Non-pigmented ciliary epithelial cell (primary cell): ENCODE measurements around the gene MUC5B.

Experiments used
- DNase-seq: peaks from one replicate; pipeline ENCODE4 v3.0.0-alpha.2; 2010; ENCODE audit warnings: low read depth

Gene MUC5B

DNA sequence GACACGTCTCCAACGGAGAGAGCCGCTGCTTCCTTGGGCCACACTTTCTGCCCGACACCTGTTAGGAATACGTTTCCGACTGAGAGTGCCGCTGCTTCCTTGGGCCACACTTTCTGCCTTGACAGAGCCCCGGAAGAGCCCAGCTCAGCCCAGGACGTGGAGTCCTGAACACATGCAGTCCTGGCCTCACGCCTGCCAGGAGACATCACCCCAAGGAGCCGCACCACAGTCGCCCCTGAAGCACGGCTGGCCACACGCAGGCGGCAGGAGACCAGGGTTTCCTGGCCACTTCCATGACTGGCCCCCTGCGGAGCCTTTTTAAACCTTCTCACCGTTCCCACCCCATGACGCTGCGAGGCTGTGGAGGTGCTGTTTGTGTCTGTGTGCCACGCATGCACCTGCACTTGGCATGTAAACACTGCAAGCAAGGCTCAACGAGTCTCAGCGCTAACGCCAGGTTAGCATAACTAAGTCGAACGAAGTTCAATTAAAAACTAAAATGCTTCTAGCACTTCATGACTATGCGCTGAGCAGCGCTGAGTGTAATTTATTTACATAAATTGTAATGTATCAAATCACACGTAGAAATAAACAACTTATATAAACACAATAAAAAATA, 77.8 kb downstream of the MUC5B start:
- no peak for DNase-seq

DNA sequence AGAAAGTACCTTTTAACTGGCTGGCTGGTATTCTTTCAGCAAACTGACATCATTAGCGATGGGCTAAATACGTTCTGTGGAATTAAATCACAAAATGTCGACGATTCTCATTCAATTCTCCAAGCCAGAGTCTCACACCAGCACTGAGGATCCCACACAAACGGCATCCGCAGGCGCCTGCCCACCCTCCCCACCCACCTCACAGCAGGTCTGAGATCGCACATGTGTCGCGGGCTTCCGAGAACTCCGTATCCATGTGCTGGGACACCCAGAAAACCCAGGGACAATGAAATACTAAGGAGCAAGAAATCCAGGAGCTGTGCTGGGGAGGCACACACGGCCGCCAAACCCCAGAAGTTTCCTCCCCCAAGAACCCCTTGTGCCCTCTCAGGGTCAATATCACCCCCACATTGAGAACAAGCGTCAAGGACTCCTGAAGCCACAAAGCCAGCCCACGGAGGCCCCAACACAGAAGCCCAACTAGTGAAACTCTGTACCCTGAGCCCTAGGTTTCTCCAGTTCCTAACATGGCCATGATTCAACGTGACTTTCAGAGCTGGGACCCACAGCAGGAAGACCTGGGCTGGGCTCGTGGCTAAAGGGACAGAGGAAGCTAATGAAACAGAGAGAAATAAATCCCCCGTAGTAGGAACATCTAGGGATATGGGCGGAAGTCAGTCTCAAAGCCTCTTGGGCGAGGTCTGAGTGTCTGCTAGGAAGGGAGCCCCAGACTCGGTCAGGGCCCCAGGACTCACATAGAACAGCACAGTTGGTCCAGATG, 78.5 kb downstream of the MUC5B start:
- DNase-seq = no peak

DNA sequence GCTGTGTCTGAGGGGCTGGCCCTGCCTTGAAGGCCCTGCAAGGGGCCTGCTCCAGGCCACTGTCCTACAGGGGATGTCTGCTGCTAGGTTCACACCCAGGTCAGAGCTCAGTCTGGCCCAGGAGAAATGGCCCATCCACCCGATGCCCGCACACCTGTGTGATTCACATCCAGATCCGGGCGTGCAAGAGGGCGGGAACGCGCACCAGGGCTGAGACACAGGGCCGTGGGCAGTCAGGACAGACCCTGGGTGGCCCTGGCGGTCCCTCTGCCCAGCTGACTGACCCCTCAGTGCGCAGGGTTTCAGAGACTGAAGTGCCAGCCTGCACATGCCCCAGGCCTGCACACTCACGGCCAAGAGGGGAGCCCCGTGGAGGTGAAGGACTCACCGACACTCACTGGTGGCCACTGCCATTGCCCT, 79.2 kb downstream of the MUC5B start:
- DNase-seq = no peak

DNA sequence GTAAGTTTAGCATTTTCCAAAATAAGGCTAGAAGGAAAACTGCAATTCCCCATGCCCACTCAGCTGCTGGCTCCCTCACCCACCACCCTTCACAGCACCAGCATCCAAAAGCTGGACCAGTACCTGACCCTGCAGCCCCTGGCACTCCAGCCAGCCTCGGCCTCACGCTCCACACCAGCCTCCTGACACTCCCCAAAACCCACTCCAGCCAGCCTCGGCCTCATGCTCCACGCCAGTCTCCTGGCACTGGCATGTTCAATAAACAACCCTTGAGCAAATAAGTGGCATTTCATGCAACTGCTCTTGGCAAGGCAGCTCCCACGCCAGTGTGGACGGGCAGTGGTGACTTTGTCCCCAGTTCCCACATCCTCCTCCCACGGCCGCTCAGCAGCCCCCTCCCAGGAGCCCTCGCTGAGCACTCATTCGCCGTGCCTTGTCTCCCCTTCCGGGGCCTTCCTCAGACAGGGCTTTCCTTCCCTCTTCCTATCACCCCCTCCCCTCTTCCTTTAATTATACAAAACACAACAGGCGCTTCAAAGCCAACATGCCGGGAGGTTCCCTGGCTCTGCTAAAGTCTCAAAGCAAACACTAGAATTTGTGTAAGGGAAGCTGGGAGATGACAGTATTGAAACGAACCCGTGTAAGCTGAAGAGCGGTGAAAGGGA, 79.7 kb downstream of the MUC5B start:
- DNase-seq = no peak

DNA sequence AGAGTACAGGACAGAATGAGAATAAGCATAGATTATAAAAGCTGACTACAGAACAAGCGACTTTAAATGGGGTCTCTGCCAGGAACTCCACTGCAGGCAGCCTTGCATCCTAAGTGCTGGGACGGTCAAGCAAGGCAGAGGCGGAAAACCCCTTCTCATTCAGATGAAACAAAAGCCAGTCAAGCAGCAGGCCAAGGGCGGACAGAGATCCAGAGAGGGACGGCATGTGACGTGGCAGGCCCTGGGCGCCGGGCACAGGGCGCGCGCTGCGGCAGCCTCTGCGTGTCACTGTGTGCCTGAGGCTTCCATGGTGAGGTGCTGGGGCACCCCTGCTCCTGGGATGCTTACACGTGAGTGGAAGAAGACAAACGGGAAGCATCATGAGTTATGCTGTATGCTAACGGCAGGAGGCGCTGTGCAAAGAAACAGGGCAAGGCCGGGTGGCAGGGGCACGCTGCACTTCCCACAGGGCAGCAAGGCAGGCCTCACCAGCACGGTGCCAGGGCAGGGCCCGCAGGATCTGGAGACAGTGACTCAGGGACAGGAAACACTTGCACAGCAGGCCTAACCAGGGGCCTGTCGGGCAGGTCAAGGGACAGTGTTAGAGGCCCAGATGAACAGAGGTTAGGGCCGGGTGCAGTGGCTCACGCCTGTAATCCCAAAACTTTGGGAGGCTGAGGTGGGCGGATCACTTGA, 80.4 kb downstream of the MUC5B start:
- no peak for DNase-seq

DNA sequence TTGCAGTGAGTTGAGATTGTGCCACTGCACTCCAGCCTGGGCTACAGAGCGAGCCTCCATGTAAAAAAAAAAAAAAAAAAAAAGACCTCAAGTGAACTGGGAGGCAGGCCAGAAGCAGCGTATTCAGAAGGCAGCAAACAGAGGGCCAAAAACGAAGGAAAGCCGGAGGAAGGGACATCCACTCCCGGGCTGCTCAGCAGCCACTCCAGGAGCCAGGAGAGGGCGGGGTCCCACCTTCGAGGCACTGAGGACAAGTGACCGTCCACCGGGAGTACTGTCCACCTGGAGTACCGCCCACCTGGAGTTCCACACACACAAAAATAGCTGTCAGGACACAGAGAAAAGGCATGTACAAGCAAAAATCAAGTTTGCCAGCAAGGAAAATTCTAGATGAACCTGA, 81.1 kb downstream of the MUC5B start:
- DNase-seq = no peak

DNA sequence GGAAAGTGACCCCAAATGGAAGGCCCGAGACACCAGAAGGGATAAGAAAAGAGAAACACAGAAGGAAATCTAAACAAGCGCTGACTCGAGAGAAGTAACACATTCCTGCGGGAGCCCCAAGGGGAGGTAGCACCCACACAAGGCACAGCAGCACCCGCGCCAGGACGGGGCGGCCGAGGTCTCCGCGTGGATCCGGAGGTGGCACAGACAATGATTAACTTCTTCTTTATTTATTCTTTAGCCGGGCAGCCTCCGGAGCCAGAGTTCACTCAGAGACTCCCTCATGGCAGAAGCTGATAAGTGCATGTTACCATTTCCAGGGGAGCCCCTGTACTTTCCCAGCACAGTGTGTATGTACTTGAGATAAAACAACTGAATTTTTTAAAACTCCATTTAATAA, 81.5 kb downstream of the MUC5B start:
- DNase-seq = no peak

DNA sequence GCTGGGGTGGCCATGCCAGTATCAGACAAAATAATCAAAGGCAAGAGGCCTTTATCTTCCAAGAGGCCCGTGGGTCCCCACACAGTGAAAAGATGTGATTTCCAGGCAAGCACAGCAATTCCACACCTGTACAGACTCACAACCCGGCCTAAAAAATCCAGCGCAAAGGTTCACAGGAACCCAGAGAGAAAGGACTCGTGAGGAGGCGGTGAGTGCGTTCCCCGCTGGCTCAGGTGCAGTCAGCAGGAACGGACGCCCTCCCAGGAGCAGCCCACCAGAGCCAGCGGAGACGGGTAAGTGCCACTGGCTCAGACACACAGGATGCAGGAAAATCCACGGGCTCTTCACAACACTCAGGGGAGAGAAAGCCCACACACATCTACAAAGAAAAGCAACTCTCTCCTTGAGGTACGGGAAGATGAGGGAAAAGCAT, 82.2 kb downstream of the MUC5B start:
- no peak for DNase-seq

DNA sequence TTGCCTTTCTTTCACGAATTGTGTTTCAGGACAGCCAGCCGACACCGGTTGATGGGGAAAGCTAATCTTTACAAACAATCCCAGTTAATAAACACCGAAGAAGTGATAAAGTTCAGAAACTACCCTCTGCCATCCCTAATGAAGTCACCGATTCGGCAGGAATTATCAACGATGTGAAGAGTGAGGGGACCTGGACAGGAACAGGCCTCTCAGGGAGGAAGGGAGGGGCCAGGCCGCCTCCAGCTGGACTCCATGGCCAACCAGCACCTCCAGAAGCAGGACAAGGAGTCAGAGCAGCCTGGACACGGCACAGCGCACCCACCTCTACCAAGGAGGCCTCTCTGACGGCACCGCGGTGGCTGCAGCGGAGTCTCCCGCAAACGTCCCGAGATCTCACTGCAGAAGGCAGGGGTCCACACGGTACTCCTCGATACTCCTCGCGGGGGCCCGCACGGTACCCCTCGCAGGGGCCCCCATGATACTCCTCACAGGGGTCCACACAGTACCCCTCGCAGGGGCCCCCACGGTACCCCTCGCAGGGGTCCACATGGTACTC, 82.7 kb downstream of the MUC5B start:
- no peak for DNase-seq

DNA sequence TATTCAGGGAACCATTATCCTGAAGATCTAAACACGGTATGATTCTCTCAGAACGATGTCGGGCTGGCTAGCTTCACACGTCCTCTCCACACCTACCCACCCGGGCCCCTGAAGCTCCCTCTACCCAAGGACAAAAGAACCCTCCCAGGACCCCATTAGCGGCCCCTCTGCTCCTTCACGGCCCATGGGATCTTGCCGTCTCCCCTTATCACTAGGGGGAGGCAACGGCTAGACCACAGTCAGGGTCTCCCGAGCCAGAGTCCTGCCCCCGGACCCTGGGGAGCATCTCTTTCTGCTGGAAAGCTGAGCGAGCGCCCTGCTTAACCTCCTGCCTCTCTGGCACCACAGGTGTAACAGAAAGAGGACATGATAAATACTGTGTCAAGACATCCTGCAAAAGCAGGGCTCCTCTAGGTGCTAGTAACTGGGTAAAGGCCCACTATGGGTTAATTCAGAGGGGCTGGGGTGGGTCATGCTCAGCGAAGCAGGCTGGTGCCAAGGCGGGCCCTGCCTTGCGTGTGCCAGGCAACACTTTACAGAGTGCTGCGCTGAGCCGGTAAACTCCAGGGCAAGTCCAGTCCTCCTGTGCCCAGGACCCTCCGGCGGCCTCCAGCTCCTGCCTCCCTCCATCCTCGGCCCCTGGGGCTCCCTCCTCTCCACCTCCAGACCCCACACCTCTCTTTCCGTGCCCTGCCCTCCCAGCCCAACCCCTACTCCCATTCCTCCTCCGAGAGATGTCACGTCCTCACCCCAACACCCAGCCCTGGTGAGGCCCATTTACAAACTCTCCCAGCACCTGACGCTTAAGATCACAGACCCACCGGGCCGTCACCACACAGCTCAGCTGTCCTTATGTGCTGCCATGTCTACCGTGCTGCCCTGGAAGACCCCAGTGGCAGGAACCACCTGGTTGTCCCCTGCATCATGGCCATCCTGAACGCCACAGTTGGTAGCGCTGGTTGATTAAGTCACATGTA, 83.6 kb downstream of the MUC5B start:
- DNase-seq = no peak

DNA sequence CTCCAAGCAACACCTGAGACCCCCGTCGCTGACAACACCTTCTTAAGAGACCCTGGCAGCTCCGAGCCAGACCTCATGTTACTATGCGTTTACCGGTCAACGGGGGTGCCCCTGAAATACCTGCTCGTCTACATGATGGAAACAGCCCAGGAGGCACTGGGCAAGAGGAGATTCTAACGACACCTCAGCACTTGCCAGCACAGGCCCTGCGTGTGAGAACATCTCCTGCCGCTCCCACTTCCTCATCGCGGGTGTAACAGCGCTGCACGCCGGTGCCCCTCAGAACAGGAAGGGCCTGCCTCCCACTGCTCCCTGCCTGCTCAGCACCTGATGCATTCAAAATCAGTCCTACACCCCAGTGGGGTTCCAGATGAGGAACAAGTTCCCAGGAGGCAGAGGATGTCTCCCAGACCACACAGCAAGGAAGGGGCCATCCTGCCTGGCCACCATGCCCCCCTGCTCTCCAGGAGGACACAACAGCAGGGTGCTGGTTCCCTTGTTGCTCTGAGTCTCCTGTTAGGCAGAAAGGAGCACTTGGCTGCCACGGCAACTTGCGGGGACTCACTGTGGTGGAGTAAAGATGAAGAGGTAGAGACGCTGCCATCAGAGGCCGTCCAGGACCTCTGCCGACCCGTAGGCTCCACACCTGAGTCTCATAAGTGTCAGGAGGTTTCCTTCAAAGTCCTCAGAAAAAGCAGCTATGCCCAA, 84.5 kb downstream of the MUC5B start:
- no peak for DNase-seq

DNA sequence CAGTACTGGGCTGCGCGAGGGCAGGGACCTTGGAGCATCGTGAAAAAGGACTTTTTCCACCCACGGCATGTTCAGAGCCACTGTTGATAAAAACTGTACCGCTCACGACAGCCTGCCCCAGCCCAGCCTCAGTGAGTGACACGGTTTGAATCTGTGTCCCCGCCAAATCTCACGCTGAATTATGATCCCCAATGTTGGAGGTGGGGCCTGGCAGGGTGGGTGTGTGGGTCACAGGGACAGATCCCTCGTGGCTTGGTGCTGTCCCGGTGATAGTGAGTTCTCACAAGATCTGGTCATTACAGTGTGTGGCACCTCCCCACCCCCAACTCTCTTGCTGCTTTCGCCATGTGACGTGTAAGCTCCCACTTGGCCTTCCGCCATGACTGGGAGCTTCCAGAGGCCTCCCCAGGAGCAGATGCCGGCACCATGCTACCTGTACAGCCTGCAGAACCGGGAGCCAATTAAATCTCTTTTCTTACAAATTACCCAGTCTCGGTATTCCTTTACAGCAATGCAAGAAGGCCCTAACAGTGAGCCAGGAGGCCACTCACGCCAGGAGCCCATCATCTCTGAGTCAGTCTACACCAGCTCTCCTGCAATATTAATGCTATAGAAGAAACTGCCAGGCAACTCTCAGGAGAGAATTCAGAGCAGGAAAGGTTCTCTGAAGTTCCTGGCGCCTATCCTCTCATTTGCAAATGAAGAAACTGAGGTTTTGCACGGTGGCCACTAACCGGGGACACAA, 85.3 kb downstream of the MUC5B start:
- no peak for DNase-seq

DNA sequence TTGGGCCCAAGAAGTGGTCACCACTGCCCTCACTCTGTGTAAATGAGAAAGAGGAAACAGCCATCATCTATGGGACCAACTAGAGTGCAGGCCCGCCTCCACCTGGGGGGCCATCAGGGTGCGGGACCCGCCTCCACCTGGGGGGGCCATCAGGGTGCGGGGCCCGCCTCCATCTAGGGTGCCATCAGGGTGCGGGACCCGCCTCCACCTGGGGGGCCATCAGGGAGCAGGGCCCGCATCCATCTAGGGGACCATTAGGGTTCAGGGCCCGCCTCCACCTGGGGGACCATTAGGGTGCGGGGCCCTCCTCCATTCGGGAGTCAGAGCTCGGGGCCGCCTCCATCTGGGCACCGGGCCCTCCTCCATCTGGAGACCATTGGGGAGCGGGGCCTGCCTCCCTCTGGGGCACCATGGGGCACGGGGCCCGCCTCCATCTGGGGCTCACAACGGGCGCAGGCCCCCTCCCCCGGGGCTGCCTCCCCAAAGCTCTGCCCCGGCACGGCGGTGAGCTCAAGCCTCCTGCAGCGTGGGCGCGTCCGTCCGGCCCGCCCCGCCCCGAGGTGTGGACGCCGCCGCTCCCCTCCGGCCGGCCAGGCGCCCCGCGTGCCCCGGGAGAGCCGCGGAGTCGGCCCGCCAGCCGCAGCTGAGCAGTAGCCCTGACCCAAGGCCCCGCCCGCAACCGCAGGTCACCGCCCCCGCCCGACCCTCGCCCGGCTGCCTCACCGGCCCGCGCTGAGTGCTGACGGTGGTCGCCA, 86.1 kb downstream of the MUC5B start:
- no peak for DNase-seq

DNA sequence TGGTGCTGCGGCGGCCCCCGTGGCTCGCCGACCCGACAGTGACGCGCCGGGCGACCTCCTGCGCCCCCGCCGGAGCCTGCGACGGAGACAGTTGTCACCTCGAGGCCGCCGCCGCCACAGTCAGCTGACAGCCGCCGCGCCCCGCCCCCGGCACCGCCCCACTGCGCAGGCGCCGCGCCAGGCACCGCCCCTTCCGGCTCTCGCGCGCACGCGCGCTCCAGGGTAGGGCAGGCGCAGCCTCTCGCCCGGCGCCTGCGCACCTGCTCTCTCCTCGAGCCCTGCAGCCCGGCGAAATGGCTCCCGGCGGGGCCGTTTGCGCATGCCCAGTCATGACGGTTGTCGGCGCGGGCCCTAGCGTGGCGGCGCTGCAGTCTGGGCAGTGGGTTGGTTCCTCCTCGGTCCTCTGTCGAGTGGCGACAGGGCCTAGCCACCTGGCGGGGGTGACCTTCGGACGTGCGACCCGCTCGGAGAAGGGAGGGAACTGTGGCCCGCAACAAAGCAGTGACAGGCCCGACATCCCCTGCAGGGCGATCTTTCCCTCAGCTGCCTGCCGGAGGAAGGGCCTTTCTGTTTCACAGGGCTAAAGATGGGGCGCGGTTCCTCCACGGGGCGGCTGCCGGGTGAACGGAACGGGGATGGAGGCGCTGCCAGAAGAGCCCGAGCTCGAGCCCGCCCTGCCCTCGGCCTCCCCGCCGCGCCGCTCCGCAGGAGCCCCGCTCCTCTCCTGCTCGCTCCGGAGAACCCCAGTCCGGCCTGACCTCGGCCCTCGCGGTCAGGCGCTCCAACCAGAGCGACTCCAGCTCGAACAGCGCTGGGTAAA, 86.8 kb downstream of the MUC5B start, which contains the start of gene TOLLIP:
Gene TOLLIP (minus strand): TSS at position 135 of the 820 bp plus-strand sequence. CDS start 134 bp downstream, at position 1.
- peak; percentile 23 for DNase-seq

DNA sequence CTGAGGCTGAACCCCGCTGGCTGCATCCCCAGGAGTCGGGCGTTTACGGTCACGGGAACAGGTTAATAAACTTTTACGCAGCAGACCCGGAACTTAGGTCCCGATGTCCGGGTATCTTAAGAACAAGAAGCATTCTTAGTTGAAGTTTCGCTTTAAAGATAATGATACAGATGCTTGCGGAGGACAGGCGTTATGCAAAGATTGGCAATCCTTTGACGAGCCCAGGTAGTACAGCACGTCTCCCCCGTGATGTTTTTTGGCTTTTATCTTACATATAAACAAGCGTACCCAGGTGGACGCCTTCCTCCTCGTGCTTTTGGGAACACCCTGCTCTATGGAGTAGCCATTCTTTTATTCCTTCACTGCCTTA, 87.4 kb downstream of the MUC5B start:
- no peak for DNase-seq

DNA sequence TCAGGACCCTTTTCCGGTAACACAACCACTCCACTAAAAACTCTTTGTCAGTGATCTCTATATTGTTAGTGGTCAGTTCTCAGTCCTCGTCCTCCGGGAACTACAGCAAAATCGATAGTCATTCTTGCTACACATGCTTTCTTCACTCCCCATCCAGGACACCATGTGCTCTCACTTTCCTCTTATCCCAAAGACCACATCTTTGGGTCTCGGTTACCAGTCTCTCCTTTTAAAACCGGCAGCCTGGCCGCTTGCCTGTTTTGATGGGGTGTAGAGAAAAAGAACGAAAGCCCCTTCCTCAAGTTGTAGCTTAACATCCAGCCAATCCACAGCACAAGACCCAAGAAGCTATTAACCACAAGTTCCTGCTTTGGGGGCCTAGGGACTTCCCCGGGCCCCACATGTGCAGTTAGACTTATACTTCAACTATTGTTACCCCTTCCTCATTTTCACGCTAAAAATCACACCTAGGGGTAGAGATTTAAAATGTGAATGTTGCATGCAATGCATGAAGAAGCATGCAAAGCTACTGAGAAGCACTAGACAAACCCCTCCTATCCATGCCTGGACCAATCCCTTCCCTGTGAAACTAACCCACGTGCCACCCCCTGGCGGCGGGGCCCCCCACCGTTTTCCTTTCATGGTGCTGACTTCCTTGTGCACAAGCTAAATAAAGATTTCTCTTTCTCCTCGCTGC, 88.1 kb downstream of the MUC5B start:
- DNase-seq = no peak
